HepG2 (cell line): ENCODE data around the gene SLAMF6. TPM values are rescaled to one million over a fixed set of nuclear protein-coding genes. Genes with fewer than 3 reads are reported as not detected.

ENCODE experiments used
- ATAC-seq: fragments of 200-7000 bp; cut with Tn5 transposase; 3 replicates; pipeline ENCODE4 v1.9.1; 2020; ENCODE audit warnings: mild to moderate bottlenecking, moderate library complexity
- BruUV-seq: library from RNA; stranded (reverse); fragments of 400-500 nt; replicated peaks from 2 replicates; lab custom pipeline; 2021; lab: Mats Ljungman, UMichigan
- CTCF ChIA-PET: fragments of 300-600 bp; formaldehyde crosslinking; extraction: SDS; loops from one replicate; lab custom pipeline; 2021; ENCODE audit warnings: low total read pairs, inconsistent platforms, low intra/inter-chr PET ratio; lab: Yijun Ruan, JAX
- POLR2A ChIA-PET: fragments of 350-600 bp; sonication (Branson Sonifier 250); formaldehyde crosslinking; loops from one replicate; lab custom pipeline; 2020; ENCODE audit warnings: antibody characterized with exemption, inconsistent platforms; lab: Yijun Ruan, JAX
- DNase-seq: peaks from one replicate; pipeline ENCODE4 v3.0.0-alpha.2; 2015; ENCODE audit warnings: low spot score
- FAIRE-seq: peaks from 3 replicates; lab custom pipeline; 2011; peaks lifted over from hg19 to GRCh38; lab: Jason Lieb, UNC
- H2AFZ ChIP-seq: one replicate; pipeline ENCODE4 v1.6.1; 2011; ENCODE audit warnings: low read length, inconsistent platforms
- H3K27ac ChIP-seq: fragments of 300-600 bp; 3 replicates; pipeline ENCODE4 v1.8.0; 2011; ENCODE audit warnings: mixed run types, mild to moderate bottlenecking, mixed read lengths, low read length, inconsistent platforms; ENCODE audit not compliant: insufficient read depth; ENCODE audit errors: extremely low read length
- H3K27me3 ChIP-seq, 2 experiments: fragments of 200-600 bp in 1 of 2; 2 replicates in 1 of 2; 3 replicates in 1 of 2; pipeline versions ENCODE4 v1.6.0 to v1.8.0; 2011; ENCODE audit warnings: low read length in 2 of 2, mild to moderate bottlenecking in 2 of 2, moderate library complexity in 2 of 2, inconsistent platforms in 1 of 2; ENCODE audit not compliant: insufficient read depth in 2 of 2, control insufficient read depth in 1 of 2
- H3K36me3 ChIP-seq, 2 experiments: fragments of 200-600 bp in 1 of 2; replicated peaks in 1 of 2; 2 replicates in 1 of 2; 3 replicates in 1 of 2; pipeline versions ENCODE4 v1.5.1 to v1.8.0; 2011; ENCODE audit warnings: low read length in 2 of 2, inconsistent platforms in 1 of 2; ENCODE audit not compliant: insufficient read depth in 2 of 2, control insufficient read depth in 1 of 2
- H3K4me1 ChIP-seq: 2 replicates; pipeline ENCODE4 v1.5.1; 2012; ENCODE audit warnings: low read length, inconsistent platforms; ENCODE audit not compliant: insufficient read depth
- H3K4me2 ChIP-seq: 2 replicates; pipeline ENCODE4 v1.6.0; 2011; ENCODE audit warnings: low read depth, low read length, inconsistent platforms
- H3K4me3 ChIP-seq, 3 experiments: fragments of 200-600 bp in 1 of 3; sonication (generic), shearing (Covaris generic) in 1 of 3; replicated peaks in 1 of 3; 2 replicates each; pipeline ENCODE4 v1.5.1; 2011 to 2016; ENCODE audit warnings: low read length in 3 of 3, inconsistent platforms in 2 of 3, low read depth in 2 of 3, mild to moderate bottlenecking in 2 of 3, control low read depth in 1 of 3, mixed read lengths in 1 of 3; ENCODE audit not compliant: insufficient read depth in 1 of 3
- H3K79me2 ChIP-seq: one replicate; pipeline ENCODE4 v1.6.1; 2011; ENCODE audit warnings: low read length, inconsistent platforms; ENCODE audit not compliant: insufficient read depth
- H3K9ac ChIP-seq: 2 replicates; pipeline ENCODE4 v1.6.0; 2011; ENCODE audit warnings: mild to moderate bottlenecking, low read depth, low read length, inconsistent platforms; ENCODE audit not compliant: insufficient read depth
- H3K9me3 ChIP-seq: 2 replicates; pipeline ENCODE4 v1.5.1; 2012; ENCODE audit warnings: mild to moderate bottlenecking, low read length
- H4K20me1 ChIP-seq: 2 replicates; pipeline ENCODE4 v1.6.0; 2011; ENCODE audit warnings: inconsistent platforms, mild to moderate bottlenecking, low read length, moderate library complexity; ENCODE audit not compliant: insufficient read depth
- FOSL2 ChIP-seq: sonication (generic); formaldehyde crosslinking; IDR thresholded peaks from 2 replicates; pipeline ENCODE4 v1.4.0; 2020; ENCODE audit warnings: missing genetic modification reagents
- HOXA7 ChIP-seq: sonication (generic); formaldehyde crosslinking; IDR thresholded peaks from 2 replicates; pipeline ENCODE4 v1.8.1; 2022; ENCODE audit warnings: mild to moderate bottlenecking, missing genetic modification reagents, moderate library complexity
- ISX ChIP-seq: sonication (generic); formaldehyde crosslinking; conservative IDR thresholded peaks from 2 replicates; pipeline ENCODE4 v1.5.0; 2020; ENCODE audit warnings: missing genetic modification reagents
- NFIB ChIP-seq: sonication (generic); formaldehyde crosslinking; IDR thresholded peaks from 2 replicates; pipeline ENCODE4 v1.9.0; 2021; ENCODE audit warnings: missing genetic modification reagents, mild to moderate bottlenecking, borderline replicate concordance
- RAD51 ChIP-seq: fragments of 450-650 bp; IDR thresholded peaks from 2 replicates; pipeline ENCODE4 v1.6.1; 2016; ENCODE audit warnings: borderline replicate concordance
- SAP130 ChIP-seq: IDR thresholded peaks from 2 replicates; pipeline ENCODE4 v1.6.1; 2016; ENCODE audit warnings: low read depth
- TMF1 ChIP-seq: sonication (generic); formaldehyde crosslinking; IDR thresholded peaks from 2 replicates; pipeline ENCODE4 v1.8.1; 2022; ENCODE audit warnings: low read depth, missing genetic modification reagents
- ZNF343 ChIP-seq: sonication (generic); formaldehyde crosslinking; IDR thresholded peaks from 2 replicates; pipeline ENCODE4 v1.4.0; 2020; ENCODE audit warnings: mild to moderate bottlenecking, missing genetic modification reagents
- ZNF430 ChIP-seq: sonication (generic); formaldehyde crosslinking; IDR thresholded peaks from 2 replicates; pipeline ENCODE4 v1.9.0; 2021; ENCODE audit warnings: mild to moderate bottlenecking, missing genetic modification reagents
- ZNF451 ChIP-seq: sonication (generic); formaldehyde crosslinking; IDR thresholded peaks from 2 replicates; pipeline ENCODE4 v1.5.0; 2020; ENCODE audit warnings: mild to moderate bottlenecking, missing genetic modification reagents
- WGBS: methylation state at CpG from one replicate; pipeline ENCODE4 v1.1.6; 2017; ENCODE audit warnings: low lambda C conversion rate; 5-methylcytosine and 5-hydroxymethylcytosine counted together
- in situ Hi-C: cut with HindIII; loops from 2 replicates; pipeline ENCODE4 v1.10.0; 2017; ENCODE audit warnings: low pct_unique_long_range_greater_than_20kb; ENCODE audit not compliant: extremely low pct_ligation_motif_present
- intact Hi-C: fragments of 100-400 bp; cut with micrococcal nuclease; formaldehyde crosslinking; loops from one replicate; pipeline ENCODE4 v1.10.0; 2022; ENCODE audit not compliant: unreplicated experiment
- polyA plus RNA-seq, 8 experiments: library from polyadenylated mRNA; depleted of rRNA in 3 of 8; stranded (reverse) in 7 of 8; unstranded in 1 of 8; fragments of >200 nt; fragmentation: Illumina TruSeq in 4 of 8; extraction: Trizol in 4 of 8; gene quantifications; 2 replicates each; pipeline versions ENCODE4 v1.2.1 to v1.2.3, GENCODE V29; 2011 to 2016; ENCODE audit warnings: low read depth in 4 of 8, missing spikeins in 1 of 8, mixed read lengths in 1 of 8; ENCODE audit not compliant: insufficient read depth in 1 of 8
- total RNA-seq, 5 experiments: library from RNA; depleted of rRNA; stranded (reverse); fragments of >200 nt; fragmentation: Illumina TruSeq; extraction: Trizol; gene quantifications; 2 replicates each; pipeline ENCODE4 v1.2.3, GENCODE V29; 2016; ENCODE audit warnings: low read depth in 1 of 5
- TF ChIP-seq, protein P1 (sequence below): sonication (generic); formaldehyde crosslinking; conservative IDR thresholded peaks from 2 replicates; pipeline ENCODE4 v1.8.1; 2023; ENCODE audit warnings: missing genetic modification reagents
- TF ChIP-seq, protein P2 (sequence below): IDR thresholded peaks from 2 replicates; pipeline ENCODE4 v1.6.1; 2016; ENCODE audit warnings: mild to moderate bottlenecking
- TF ChIP-seq, protein P3 (sequence below): IDR thresholded peaks from 2 replicates; pipeline ENCODE4 v1.6.1; 2018; ENCODE audit warnings: missing genetic modification reagents, mild to moderate bottlenecking, missing compliant biosample characterization

SLAMF6 gene
- total and polyA plus RNA-seq, 2 of the 13 experiments (the other 11 are each of a cell fraction or from before 2014, with no cell fraction given) = not detected

DNA sequence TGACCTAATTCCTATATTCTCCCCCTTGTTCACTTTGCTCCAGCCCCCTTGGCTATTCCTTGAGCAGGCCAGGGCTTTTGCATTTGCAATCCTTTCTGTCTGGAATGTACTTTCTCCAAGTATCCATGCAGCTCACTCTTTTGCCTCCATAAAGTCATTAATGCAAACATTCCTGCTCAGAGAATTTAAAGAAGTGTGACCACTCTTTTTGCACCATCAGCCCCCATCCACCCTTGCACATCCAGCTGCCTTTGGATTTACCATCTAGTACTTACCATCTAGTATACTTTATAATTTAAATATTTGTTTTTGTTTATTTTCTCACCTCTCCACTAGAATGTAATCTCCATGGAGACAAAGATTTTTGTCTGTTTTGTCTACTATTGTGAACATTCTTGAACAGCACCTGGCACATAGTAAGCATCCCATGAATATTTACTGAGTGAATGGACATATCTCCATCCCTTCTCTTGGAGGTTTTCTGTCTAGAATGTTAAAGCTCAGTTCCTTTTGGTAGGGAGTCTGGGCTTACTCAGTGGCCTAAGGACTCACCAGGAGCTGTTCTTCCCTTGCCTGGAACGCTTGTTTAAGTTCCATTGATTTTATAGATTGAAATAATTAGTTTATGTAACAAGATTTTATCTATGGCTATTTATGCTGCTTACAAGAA is 22.6 kb downstream of the SLAMF6 start:
- Histone ChIP-seq H3K4me1 (no peaks in the 10 kb centered on the region), H3K9ac (no peak overlapping the region), H2AFZ (no peak overlapping the region), H3K4me3 (no peak overlapping the region), H4K20me1 (no peaks in the 10 kb centered on the region), H3K36me3 (no peaks in the 10 kb centered on the region)
- in situ Hi-C loops = no loop called here
- TF ChIP-seq SAP130 (no peak), ZNF430 (no peak), ZNF451 (CRISPR knock-in tag) (no peak)
- TF ChIP-seq, protein P1, sequence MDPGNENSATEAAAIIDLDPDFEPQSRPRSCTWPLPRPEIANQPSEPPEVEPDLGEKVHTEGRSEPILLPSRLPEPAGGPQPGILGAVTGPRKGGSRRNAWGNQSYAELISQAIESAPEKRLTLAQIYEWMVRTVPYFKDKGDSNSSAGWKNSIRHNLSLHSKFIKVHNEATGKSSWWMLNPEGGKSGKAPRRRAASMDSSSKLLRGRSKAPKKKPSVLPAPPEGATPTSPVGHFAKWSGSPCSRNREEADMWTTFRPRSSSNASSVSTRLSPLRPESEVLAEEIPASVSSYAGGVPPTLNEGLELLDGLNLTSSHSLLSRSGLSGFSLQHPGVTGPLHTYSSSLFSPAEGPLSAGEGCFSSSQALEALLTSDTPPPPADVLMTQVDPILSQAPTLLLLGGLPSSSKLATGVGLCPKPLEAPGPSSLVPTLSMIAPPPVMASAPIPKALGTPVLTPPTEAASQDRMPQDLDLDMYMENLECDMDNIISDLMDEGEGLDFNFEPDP (CRISPR knock-in tag) = no peak
- TF ChIP-seq, all 625 proteins: peak for 0
- Histone ChIP-seq H3K27ac (no peak overlapping the region), H3K9me3 (no peaks in the 10 kb centered on the region; the same call in 1 of the 2 replicates), H3K79me2 (no peaks in the 10 kb centered on the region), H3K27me3 (no peaks in the 10 kb centered on the region), H3K4me2 (no peak overlapping the region)
- 0% methylated on average over 1 of the region's 1 CpG for WGBS
- no peak for ATAC-seq
- POLR2A ChIA-PET = no interaction called here
- no peak for FAIRE-seq
- intact Hi-C loops = no loop called here
- no peak for DNase-seq
- BruUV-seq = no TSS peak
- CTCF ChIA-PET = no interaction called here

DNA sequence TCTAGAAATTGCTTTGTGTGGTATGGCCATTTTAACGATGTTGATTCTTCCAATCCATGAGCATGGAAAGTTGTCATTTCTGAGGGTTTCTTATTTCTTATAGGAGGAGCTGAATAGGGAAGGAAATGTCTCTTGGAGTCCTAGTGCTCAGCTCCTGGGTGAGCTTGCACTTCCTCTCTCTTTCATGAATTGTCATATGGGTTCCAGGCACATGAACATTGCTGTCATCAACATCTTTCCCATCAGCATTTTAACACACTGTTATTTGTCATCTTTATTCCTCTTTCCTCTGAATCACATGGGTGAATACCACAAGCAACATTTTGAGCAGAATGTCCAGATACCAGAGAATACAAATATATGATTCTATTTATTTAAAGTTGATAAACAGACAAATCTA is 23.4 kb downstream of the SLAMF6 start:
- intact Hi-C loops (no loop called here), in situ Hi-C loops (no loop called here)
- BruUV-seq = no TSS peak
- FAIRE-seq (no peak), ATAC-seq (no peak), DNase-seq (no peak)
- no peaks in the 10 kb centered on the region for H3K36me3 ChIP-seq
- H3K4me3 ChIP-seq = no peak overlapping the region
- no peaks in the 10 kb centered on the region for H3K27me3 ChIP-seq
- no peak for TF ChIP-seq RAD51
- TF ChIP-seq, protein P2, sequence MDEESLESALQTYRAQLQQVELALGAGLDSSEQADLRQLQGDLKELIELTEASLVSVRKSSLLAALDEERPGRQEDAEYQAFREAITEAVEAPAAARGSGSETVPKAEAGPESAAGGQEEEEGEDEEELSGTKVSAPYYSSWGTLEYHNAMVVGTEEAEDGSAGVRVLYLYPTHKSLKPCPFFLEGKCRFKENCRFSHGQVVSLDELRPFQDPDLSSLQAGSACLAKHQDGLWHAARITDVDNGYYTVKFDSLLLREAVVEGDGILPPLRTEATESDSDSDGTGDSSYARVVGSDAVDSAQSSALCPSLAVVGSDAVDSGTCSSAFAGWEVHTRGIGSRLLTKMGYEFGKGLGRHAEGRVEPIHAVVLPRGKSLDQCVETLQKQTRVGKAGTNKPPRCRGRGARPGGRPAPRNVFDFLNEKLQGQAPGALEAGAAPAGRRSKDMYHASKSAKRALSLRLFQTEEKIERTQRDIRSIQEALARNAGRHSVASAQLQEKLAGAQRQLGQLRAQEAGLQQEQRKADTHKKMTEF (CRISPR knock-in tag) = no peak
- no peak for TF ChIP-seq NFIB
- TF ChIP-seq, protein P3, sequence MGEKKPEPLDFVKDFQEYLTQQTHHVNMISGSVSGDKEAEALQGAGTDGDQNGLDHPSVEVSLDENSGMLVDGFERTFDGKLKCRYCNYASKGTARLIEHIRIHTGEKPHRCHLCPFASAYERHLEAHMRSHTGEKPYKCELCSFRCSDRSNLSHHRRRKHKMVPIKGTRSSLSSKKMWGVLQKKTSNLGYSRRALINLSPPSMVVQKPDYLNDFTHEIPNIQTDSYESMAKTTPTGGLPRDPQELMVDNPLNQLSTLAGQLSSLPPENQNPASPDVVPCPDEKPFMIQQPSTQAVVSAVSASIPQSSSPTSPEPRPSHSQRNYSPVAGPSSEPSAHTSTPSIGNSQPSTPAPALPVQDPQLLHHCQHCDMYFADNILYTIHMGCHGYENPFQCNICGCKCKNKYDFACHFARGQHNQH (CRISPR knock-in tag) = no peak
- TF ChIP-seq HOXA7 (CRISPR knock-in tag) = no peak
- TF ChIP-seq ZNF343 (CRISPR knock-in tag) = no peak
- no peak for TF ChIP-seq FOSL2 (CRISPR knock-in tag)
- TF ChIP-seq ISX = no peak
- TF ChIP-seq TMF1 (CRISPR knock-in tag) = no peak
- ChIA-PET POLR2A (no interaction called here), CTCF (no interaction called here)
- H3K4me2 ChIP-seq = no peak overlapping the region
- H3K79me2 ChIP-seq = no peaks in the 10 kb centered on the region
- H3K27ac ChIP-seq = no peak overlapping the region
- no peak overlapping the region for H2AFZ ChIP-seq
- H3K4me1 ChIP-seq = no peaks in the 10 kb centered on the region
- H4K20me1 ChIP-seq = no peaks in the 10 kb centered on the region
- 0% methylated on average over 1 of the region's 1 CpG for WGBS
- no peaks in the 10 kb centered on the region; the same call in 1 of the 2 replicates for H3K9me3 ChIP-seq
- H3K9ac ChIP-seq = no peak overlapping the region
